ENCODE data around the gene GDI1.
"Not testable (repeated sequence)": the region's sequence is repeated elsewhere in the genome, so short reads cannot be mapped to it uniquely, and the experiment has no call there.

The GDI1 gene

GRCh38 chrX:154436983-154437752 lies at the start of gene GDI1:
Gene GDI1 (plus strand): TSS chrX:154437154. CDS start chrX:154437255, 101 bp downstream.
- no peak for FAIRE-seq

GRCh38 chrX:154388094-154388493 lies 48.9 kb upstream of the GDI1 start:
- FAIRE-seq, result not testable (repeated sequence)

GRCh38 chrX:154388649-154389048 lies 48.3 kb upstream of the GDI1 start:
- FAIRE-seq, result not testable (repeated sequence)

GRCh38 chrX:154389812-154390747 lies 46.9 kb upstream of the GDI1 start:
- not testable (repeated sequence) for FAIRE-seq

- FAIRE-seq, result not testable (repeated sequence)
These were observed 40.6 kb upstream of the GDI1 start for GRCh38 chrX:154396363-154396762.

- no peak for FAIRE-seq
These were observed 39.7 kb upstream of the GDI1 start for GRCh38 chrX:154396973-154397887.

- FAIRE-seq, result peak; percentile 5
These were observed 38.9 kb upstream of the GDI1 start, which contains the start of gene RPL10 for GRCh38 chrX:154397888-154398667. Gene RPL10 (plus strand): TSS chrX:154398377. CDS start chrX:154398520, 143 bp downstream.

GRCh38 chrX:154398668-154399526 lies 38.1 kb upstream of the GDI1 start:
- peak; percentile 70 for FAIRE-seq

GRCh38 chrX:154399527-154400368 lies 37.2 kb upstream of the GDI1 start:
- no peak for FAIRE-seq

GRCh38 chrX:154400369-154400817 lies 36.6 kb upstream of the GDI1 start:
- FAIRE-seq, result not testable (repeated sequence)

GRCh38 chrX:154401045-154401799 lies 35.7 kb upstream of the GDI1 start:
- FAIRE-seq, result no peak

GRCh38 chrX:154401918-154402621 lies 34.9 kb upstream of the GDI1 start:
- no peak for FAIRE-seq

- FAIRE-seq, result no peak
These were observed 34.3 kb upstream of the GDI1 start for GRCh38 chrX:154402622-154403127.

GRCh38 chrX:154403192-154403591 lies 33.8 kb upstream of the GDI1 start:
- FAIRE-seq, result no peak

GRCh38 chrX:154403858-154404257 lies 33.1 kb upstream of the GDI1 start:
- FAIRE-seq, result no peak

GRCh38 chrX:154404625-154405192 lies 32.2 kb upstream of the GDI1 start:
- FAIRE-seq, result no peak

GRCh38 chrX:154408659-154409221 lies 28.2 kb upstream of the GDI1 start:
- no peak for FAIRE-seq
